Measurements from ENCODE around the gene RAP2A. TPM values are rescaled to one million over a fixed set of nuclear protein-coding genes. Genes with fewer than 3 reads are reported as not detected.
A peak's percentile ranks its signal among the peaks of the same experiment; 100 is the strongest.

Gene RAP2A
- total RNA-seq, 3 donors from 2014 or later (not counting 1 experiment from before 2014, with no cell fraction given), result 25.9 to 48.1 (median 30.9) TPM

- no peak for ATAC-seq
- WGBS (ENCODE audit: insufficient coverage), result under 1% methylated on average over 59 of the region's 60 CpGs
Observed at GRCh38 chr13:97434397-97435201, 630 bp downstream of the RAP2A start.

GRCh38 chr13:97435323-97435722 is 1.4 kb downstream of the RAP2A start:
- H3K36me3 Mint-ChIP-seq, result no peaks in the 10 kb centered on the region
- no peaks in the 10 kb centered on the region for H3K4me1 ChIP-seq (ENCODE audit: control insufficient read depth, insufficient read depth, low read length)
- no CpG with 5 or more reads among the region's 3 CpGs for WGBS (ENCODE audit: insufficient coverage)
- TF ChIP-seq, protein P1, sequence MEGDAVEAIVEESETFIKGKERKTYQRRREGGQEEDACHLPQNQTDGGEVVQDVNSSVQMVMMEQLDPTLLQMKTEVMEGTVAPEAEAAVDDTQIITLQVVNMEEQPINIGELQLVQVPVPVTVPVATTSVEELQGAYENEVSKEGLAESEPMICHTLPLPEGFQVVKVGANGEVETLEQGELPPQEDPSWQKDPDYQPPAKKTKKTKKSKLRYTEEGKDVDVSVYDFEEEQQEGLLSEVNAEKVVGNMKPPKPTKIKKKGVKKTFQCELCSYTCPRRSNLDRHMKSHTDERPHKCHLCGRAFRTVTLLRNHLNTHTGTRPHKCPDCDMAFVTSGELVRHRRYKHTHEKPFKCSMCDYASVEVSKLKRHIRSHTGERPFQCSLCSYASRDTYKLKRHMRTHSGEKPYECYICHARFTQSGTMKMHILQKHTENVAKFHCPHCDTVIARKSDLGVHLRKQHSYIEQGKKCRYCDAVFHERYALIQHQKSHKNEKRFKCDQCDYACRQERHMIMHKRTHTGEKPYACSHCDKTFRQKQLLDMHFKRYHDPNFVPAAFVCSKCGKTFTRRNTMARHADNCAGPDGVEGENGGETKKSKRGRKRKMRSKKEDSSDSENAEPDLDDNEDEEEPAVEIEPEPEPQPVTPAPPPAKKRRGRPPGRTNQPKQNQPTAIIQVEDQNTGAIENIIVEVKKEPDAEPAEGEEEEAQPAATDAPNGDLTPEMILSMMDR (IDR thresholded peaks at IDR 0.05), result no peak
- H3K4me1 Mint-ChIP-seq, result peaks cover 32 to 36% of the 10 kb centered on the region in 2 donors
- no peaks in the 10 kb centered on the region for H3K36me3 ChIP-seq (ENCODE audit: control insufficient read depth, insufficient read depth, low read length)
- H3K4me3 Mint-ChIP-seq, result peak overlapping the region; percentile 93
- peak overlapping the region; percentile 76 to 91 for H3K27ac Mint-ChIP-seq
- DNase-seq (no peak), ATAC-seq (no peak)
- H3K9me3 Mint-ChIP-seq, result no peaks in the 10 kb centered on the region
- intact Hi-C loops (cut with micrococcal nuclease), result no loop called here
- H3K9me3 ChIP-seq (ENCODE audit: control insufficient read depth, insufficient read depth, low read length), result no peaks in the 10 kb centered on the region
- H3K4me3 ChIP-seq (ENCODE audit: low read length), result peak overlapping the region; percentile 54
- no peaks in the 10 kb centered on the region for H3K27me3 Mint-ChIP-seq (ENCODE audit: low read depth in 2 of 2)
- H3K27ac ChIP-seq (ENCODE audit: low read length), result no peak overlapping the region
- no peaks in the 10 kb centered on the region for H3K27me3 ChIP-seq (ENCODE audit: control insufficient read depth, insufficient read depth, low read length)

More at GRCh38 chr13:97434397-97435201, 630 bp downstream of the RAP2A start:
- H3K4me3 Mint-ChIP-seq, result peak overlapping the region; percentile 93
- no peaks in the 10 kb centered on the region for H3K36me3 Mint-ChIP-seq
- no peaks in the 10 kb centered on the region for H3K4me1 ChIP-seq (ENCODE audit: control insufficient read depth, insufficient read depth, low read length)
- no peaks in the 10 kb centered on the region for H3K36me3 ChIP-seq (ENCODE audit: control insufficient read depth, insufficient read depth, low read length)
- H3K4me3 ChIP-seq (ENCODE audit: low read length), result peak overlapping the region; percentile 54
- H3K27me3 Mint-ChIP-seq (ENCODE audit: low read depth in 2 of 2), result peaks cover 0 to 6% of the 10 kb centered on the region in 2 donors
- no peaks in the 10 kb centered on the region for H3K9me3 ChIP-seq (ENCODE audit: control insufficient read depth, insufficient read depth, low read length)
- no peaks in the 10 kb centered on the region for H3K9me3 Mint-ChIP-seq
- intact Hi-C loops (cut with micrococcal nuclease), result loop anchor here (5.0 kb wide), 2 partner anchors 67 to 1757 kb away; partner anchors contain the start of gene DNAJC3
- peak; percentile 45 to 71 for DNase-seq
- no peaks in the 10 kb centered on the region for H3K27me3 ChIP-seq (ENCODE audit: control insufficient read depth, insufficient read depth, low read length)
- peak overlapping the region; percentile 57 for H3K27ac ChIP-seq (ENCODE audit: low read length)
- peak overlapping the region; percentile 76 to 91 for H3K27ac Mint-ChIP-seq
- peaks cover 36% of the 10 kb centered on the region in 2 donors for H3K4me1 Mint-ChIP-seq
- TF ChIP-seq, protein P1 (IDR thresholded peaks at IDR 0.05), result no peak

DNA sequence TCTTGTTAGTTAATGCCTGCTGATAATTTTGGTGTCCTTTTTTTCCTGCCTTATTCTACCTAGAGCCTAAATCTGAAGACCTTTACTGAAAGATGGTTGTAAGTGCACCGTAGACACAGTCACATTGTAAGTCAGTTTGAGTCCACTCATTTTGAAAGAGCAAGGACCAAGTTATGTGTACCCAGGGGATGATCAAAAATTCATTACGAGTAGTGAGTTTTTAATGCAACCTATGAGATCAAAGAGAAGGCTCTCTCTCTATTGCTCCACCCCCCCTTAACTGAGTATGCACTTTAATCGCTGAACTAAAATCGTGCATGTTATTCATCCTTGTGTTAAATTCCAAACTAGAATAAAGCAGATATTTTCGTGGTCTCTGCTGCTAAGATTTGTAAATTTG is 1.8 kb downstream of the RAP2A start:
- H3K36me3 ChIP-seq (ENCODE audit: control insufficient read depth, insufficient read depth, low read length), result no peaks in the 10 kb centered on the region
- H3K27ac ChIP-seq (ENCODE audit: low read length), result no peak overlapping the region
- 82% methylated on average over 3 of the region's 5 CpGs for WGBS (ENCODE audit: insufficient coverage)
- H3K4me1 Mint-ChIP-seq, result peaks cover 32 to 36% of the 10 kb centered on the region in 2 donors
- intact Hi-C loops (cut with micrococcal nuclease), result no loop called here
- TF ChIP-seq, protein P1 (IDR thresholded peaks at IDR 0.05), result no peak
- H3K4me1 ChIP-seq (ENCODE audit: control insufficient read depth, insufficient read depth, low read length), result no peaks in the 10 kb centered on the region
- DNase-seq (peak in 1 of 2 donors; percentile 14), ATAC-seq (no peak)
- H3K9me3 ChIP-seq (ENCODE audit: control insufficient read depth, insufficient read depth, low read length), result no peaks in the 10 kb centered on the region
- H3K4me3 ChIP-seq (ENCODE audit: low read length), result no peak overlapping the region
- H3K27me3 Mint-ChIP-seq (ENCODE audit: low read depth in 2 of 2), result no peaks in the 10 kb centered on the region
- no peaks in the 10 kb centered on the region for H3K9me3 Mint-ChIP-seq
- no peaks in the 10 kb centered on the region for H3K36me3 Mint-ChIP-seq
- H3K27me3 ChIP-seq (ENCODE audit: control insufficient read depth, insufficient read depth, low read length), result no peaks in the 10 kb centered on the region
- H3K4me3 Mint-ChIP-seq, result peak overlapping the region; percentile 93
- peak overlapping the region; percentile 29 to 91 for H3K27ac Mint-ChIP-seq
